ENCODE data around the gene SNORC. TPM values are rescaled to one million over a fixed set of nuclear protein-coding genes. Genes with fewer than 3 reads are reported as not detected.

The SNORC gene
- total and polyA plus RNA-seq, 2 of the 4 experiments (the other 2 are of a cell fraction) = under 0.01 to 0.67 TPM

GRCh38 chr2:232836934-232837333 lies 33.1 kb upstream of the SNORC start:
- Histone ChIP-seq H3K18ac (ENCODE audit: low read depth, low read length) (no peak overlapping the region), H3K27me3 (ENCODE audit: control insufficient read depth, insufficient read depth, low read length) (no peaks in the 10 kb centered on the region), H3K27ac (ENCODE audit: insufficient read depth, low read length) (no peak overlapping the region), H4K91ac (ENCODE audit: insufficient read depth, low read depth, low read length) (no peak overlapping the region), H2AK5ac (ENCODE audit: low read depth, low read length) (no peak overlapping the region), H3K9ac (ENCODE audit: low read depth, low read length) (no peak overlapping the region), H3K79me1 (ENCODE audit: low read depth in 1 of 2, low read length in 2 of 2) (peaks cover 6 to 24% of the 10 kb centered on the region in 2 experiments), H2BK20ac (ENCODE audit: low read depth, low read length) (no peak overlapping the region), H2AK9ac (replicated peaks; ENCODE audit: low read depth, low read length, poor library complexity) (no peak overlapping the region), H3K14ac (replicated peaks; ENCODE audit: low read depth, low read length) (no peak overlapping the region), H4K8ac (ENCODE audit: low read depth in 2 of 2, low read length in 2 of 2) (no peak overlapping the region), H3K9me3 (ENCODE audit: control insufficient read depth, insufficient read depth, low read length) (no peaks in the 10 kb centered on the region), H4K20me1 (ENCODE audit: insufficient read depth, low read length) (no peaks in the 10 kb centered on the region; the same call in 1 of the 2 replicates), H3K4ac (ENCODE audit: low read depth, low read length) (no peak overlapping the region), H2AFZ (replicated peaks; ENCODE audit: low read length, poor library complexity) (no peak overlapping the region), H2BK5ac (ENCODE audit: low read depth, low read length, poor library complexity, severe bottlenecking) (no peak overlapping the region), H3K4me2 (ENCODE audit: low read depth, low read length) (no peak overlapping the region), H3K56ac (ENCODE audit: extremely low read depth, insufficient read depth, low read length) (no peak overlapping the region), H3K4me1 (ENCODE audit: control insufficient read depth, insufficient read depth, low read length) (peaks cover 5% of the 10 kb centered on the region), H2BK120ac (ENCODE audit: low read depth, low read length) (no peak overlapping the region), H3K23ac (ENCODE audit: low read depth, low read length) (no peak overlapping the region), H3K9me1 (ENCODE audit: insufficient read depth, low read length) (no peaks in the 10 kb centered on the region), H4K5ac (ENCODE audit: low read depth, low read length) (no peak overlapping the region), H3K4me3 (ENCODE audit: insufficient read depth, low read depth, low read length) (no peak overlapping the region), H2BK15ac (ENCODE audit: low read depth, low read length) (no peak overlapping the region), H3K36me3 (ENCODE audit: control insufficient read depth, insufficient read depth, low read length) (peaks cover 28% of the 10 kb centered on the region)
- in situ Hi-C loops (cut with MboI; ENCODE audit: low sequenced_read_pairs) (no loop called here), dilution Hi-C loops (cut with HindIII; ENCODE audit: low sequenced_read_pairs, unreplicated experiment) (no loop called here), intact Hi-C loops (cut with micrococcal nuclease) (no loop called here)
- ChIA-PET CTCF (interaction anchor here (0.6 to 0.7 kb wide), 4 partner anchors 23 to 424 kb away, joined by 3 to 4 read pairs (median 4); no protein-coding TSS in a partner anchor), POLR2A (ENCODE audit: unreplicated experiment) (interaction anchor here (0.6 kb wide), 1 partner anchor 373 kb away, joined by 5 read pairs; no protein-coding TSS in a partner anchor)
- ATAC-seq (ENCODE audit: low read depth) (no peak), DNase-seq (no peak)
- no TSS peak for BruUV-seq (replicated peaks)
- no CpG with 5 or more reads among the region's 4 CpGs for WGBS, 2 experiments (ENCODE audit: extremely low coverage in 2 of 2, insufficient read length in 1 of 2)
- TF ChIP-seq RCOR1 (IDR thresholded peaks at IDR 0.05; ENCODE audit: insufficient replicate concordance, low read length) (no peak), MAFK (IDR thresholded peaks at IDR 0.05; ENCODE audit: low read depth, low read length) (no peak), ELK1 (IDR thresholded peaks at IDR 0.05; ENCODE audit: borderline replicate concordance, low read depth, low read length) (no peak), CTCF (conservative IDR thresholded peaks at IDR 0.05; ENCODE audit: low read depth, low read length) (no peak), MAZ (IDR thresholded peaks at IDR 0.05; ENCODE audit: borderline replicate concordance, low read depth, low read length) (no peak), POLR2A (IDR thresholded peaks at IDR 0.05; ENCODE audit: low read depth, low read length) (no peak), RAD21 (IDR thresholded peaks at IDR 0.05; ENCODE audit: low read length) (no peak), SMC3 (IDR thresholded peaks at IDR 0.05; ENCODE audit: low read depth, low read length) (no peak), MXI1 (IDR thresholded peaks at IDR 0.05; ENCODE audit: borderline replicate concordance, low read depth, low read length) (no peak), NFE2L2 (IDR thresholded peaks at IDR 0.05; ENCODE audit: low read depth, low read length) (no peak), USF2 (IDR thresholded peaks at IDR 0.05; ENCODE audit: low read depth, low read length) (no peak), FOS (IDR thresholded peaks at IDR 0.05; ENCODE audit: low read depth, low read length) (no peak), RFX5 (IDR thresholded peaks at IDR 0.05; ENCODE audit: low read depth, low read length) (no peak), CEBPB (IDR thresholded peaks at IDR 0.05; ENCODE audit: low read depth, low read length) (no peak), CHD1 (IDR thresholded peaks at IDR 0.05; ENCODE audit: low read depth, low read length) (no peak), BHLHE40 (IDR thresholded peaks at IDR 0.05; ENCODE audit: low read depth, low read length) (no peak)
